22Rv1 (cell line): ENCODE data around the gene ASTN2.

ENCODE experiments used
- H3K27ac ChIP-seq: fragments of 450-650 bp; 2 replicates; pipeline ENCODE4 v1.5.1; 2017
- ZFX ChIP-seq: fragments of 450-650 bp; IDR thresholded peaks from 2 replicates; pipeline ENCODE4 v1.6.1; 2017; ENCODE audit warnings: antibody characterized with exemption, borderline replicate concordance
- TF ChIP-seq, protein P1 (sequence below): fragments of 450-650 bp; IDR thresholded peaks from 2 replicates; pipeline ENCODE4 v1.5.1; 2017; ENCODE audit warnings: mild to moderate bottlenecking

ASTN2 gene

GRCh38 chr9:116706310-116707290 lies 708.3 kb downstream of the ASTN2 start:
- H3K27ac ChIP-seq, result no peak overlapping the region
- TF ChIP-seq ZFX, result no peak
- TF ChIP-seq, protein P1, sequence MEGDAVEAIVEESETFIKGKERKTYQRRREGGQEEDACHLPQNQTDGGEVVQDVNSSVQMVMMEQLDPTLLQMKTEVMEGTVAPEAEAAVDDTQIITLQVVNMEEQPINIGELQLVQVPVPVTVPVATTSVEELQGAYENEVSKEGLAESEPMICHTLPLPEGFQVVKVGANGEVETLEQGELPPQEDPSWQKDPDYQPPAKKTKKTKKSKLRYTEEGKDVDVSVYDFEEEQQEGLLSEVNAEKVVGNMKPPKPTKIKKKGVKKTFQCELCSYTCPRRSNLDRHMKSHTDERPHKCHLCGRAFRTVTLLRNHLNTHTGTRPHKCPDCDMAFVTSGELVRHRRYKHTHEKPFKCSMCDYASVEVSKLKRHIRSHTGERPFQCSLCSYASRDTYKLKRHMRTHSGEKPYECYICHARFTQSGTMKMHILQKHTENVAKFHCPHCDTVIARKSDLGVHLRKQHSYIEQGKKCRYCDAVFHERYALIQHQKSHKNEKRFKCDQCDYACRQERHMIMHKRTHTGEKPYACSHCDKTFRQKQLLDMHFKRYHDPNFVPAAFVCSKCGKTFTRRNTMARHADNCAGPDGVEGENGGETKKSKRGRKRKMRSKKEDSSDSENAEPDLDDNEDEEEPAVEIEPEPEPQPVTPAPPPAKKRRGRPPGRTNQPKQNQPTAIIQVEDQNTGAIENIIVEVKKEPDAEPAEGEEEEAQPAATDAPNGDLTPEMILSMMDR, result no peak

DNA sequence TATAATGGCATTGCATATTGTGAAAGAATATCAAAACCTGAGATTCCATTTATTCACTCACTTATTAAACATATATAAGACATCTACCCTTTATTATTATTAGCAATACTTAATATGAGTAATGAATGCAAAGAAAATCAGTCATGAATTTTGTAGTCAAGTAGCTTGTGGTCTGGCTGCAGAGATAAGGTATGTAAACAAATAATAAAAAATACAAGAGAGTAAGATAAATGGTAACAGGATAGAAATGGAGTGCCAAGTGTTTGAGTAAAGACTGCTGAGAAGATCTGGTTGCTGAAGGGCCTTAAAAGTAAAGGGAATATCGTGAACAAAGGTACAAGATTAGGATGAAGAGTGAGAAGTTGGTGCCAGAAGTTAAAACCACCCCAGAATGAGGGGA lies 709.3 kb downstream of the ASTN2 start:
- H3K27ac ChIP-seq, result no peak overlapping the region
- no peak for TF ChIP-seq ZFX
- TF ChIP-seq, protein P1, result no peak

DNA sequence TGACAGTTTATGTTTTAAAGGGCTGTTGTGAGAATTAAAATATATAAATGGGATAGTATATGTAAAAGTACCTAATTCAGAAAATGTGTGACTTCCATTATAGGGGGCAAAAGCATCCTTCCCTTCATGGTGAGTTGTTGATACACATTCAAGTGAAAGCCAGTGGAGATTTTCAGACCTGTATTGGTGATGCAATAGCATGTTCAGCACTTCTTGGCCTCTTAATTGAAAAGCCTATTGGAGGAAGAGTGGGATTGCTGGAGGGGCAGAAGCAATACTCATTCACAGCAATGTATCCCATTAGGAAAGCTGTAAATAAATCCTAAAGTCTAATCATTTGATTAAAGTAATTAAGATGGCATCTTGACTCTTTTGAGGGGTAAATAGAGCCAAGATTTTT lies 710.4 kb downstream of the ASTN2 start:
- H3K27ac ChIP-seq, result no peak overlapping the region
- TF ChIP-seq, protein P1, result no peak
- TF ChIP-seq ZFX, result no peak

DNA sequence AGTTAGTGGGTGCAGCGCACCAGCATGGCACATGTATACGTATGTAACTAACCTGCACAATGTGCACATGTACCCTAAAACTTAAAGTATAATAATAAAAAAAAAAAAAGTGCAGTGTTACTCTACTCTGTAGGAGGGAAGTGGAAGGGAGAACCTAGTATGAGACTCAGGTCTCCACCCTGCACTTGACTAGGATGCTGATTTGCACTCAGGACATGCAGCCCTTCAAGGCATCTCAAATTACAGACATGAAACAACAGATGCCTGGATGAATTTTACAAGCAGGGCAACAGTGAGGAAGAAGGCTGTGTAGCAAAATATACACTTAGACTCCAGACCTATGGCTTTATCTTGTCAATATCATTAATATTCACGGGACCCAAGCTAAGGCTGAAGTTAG lies 711.2 kb downstream of the ASTN2 start:
- H3K27ac ChIP-seq, result no peak overlapping the region
- no peak for TF ChIP-seq ZFX
- TF ChIP-seq, protein P1, result no peak

- H3K27ac ChIP-seq, result no peak overlapping the region
- TF ChIP-seq, protein P1, result no peak
- no peak for TF ChIP-seq ZFX
Observed at GRCh38 chr9:116701940-116702642, 712.8 kb downstream of the ASTN2 start.

DNA sequence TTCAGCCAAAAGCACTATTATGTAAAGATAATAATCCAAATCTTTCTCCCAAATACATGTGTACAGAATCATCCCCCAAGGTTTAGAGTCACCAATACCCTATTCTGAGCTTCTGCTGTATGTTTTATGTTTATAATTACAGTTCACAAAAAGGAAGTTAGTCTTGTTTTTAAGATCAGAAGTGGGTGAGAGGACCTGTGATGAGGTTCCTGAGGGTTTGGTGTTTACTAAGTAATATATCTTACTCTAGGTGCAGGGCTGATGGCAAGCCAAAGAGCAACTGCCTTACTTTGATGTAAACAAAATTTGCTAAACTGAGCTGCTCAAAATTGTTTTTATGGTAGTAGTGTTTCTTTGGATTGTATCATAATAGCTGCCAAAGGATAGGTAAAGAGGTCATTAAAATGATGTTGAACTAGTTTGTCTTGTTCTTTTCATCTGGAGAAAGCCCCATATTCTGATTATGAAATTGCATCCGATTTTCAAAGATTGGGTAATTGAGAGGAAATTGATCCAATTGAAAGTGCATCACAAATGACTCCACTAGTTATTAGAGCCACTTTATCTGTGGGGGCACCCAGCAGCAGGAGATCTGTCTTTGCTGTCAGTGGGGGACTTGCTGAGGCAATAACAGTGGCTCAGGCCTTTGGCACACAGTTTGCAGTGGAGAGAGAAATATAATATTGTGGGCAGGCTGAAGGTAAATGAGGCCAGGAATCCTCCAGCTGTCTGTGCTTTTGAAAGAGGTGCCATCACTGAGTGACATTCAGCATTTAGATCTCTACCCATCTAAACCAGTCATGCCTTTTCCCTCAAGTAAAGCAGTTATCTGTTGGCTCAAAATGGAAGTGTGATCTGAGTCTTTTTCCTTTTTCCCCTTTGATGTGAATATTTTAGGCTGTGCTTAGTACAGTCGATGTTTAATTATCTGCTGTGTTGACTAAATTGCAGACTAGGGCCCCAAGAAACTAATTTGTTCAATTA lies 713.7 kb downstream of the ASTN2 start:
- H3K27ac ChIP-seq, result no peak overlapping the region
- TF ChIP-seq, protein P1, result no peak
- no peak for TF ChIP-seq ZFX
